Stimulated activated CD4-positive, alpha-beta T cell treated with anti-CD3 and anti-CD28 coated beads, Interleukin-12 subunit alpha, Interleukin-12 subunit beta, amount 100 ng/mL, for 4 hours (primary cell): Measurements from ENCODE around the gene ELMO2.
"Not testable (repeated sequence)": the region's sequence is repeated elsewhere in the genome, so short reads cannot be mapped to it uniquely, and the experiment has no call there.

Source experiments
- DNase-seq: peaks from one replicate; pipeline ENCODE4 v3.0.0-alpha.2; 2020

ELMO2 gene

DNA sequence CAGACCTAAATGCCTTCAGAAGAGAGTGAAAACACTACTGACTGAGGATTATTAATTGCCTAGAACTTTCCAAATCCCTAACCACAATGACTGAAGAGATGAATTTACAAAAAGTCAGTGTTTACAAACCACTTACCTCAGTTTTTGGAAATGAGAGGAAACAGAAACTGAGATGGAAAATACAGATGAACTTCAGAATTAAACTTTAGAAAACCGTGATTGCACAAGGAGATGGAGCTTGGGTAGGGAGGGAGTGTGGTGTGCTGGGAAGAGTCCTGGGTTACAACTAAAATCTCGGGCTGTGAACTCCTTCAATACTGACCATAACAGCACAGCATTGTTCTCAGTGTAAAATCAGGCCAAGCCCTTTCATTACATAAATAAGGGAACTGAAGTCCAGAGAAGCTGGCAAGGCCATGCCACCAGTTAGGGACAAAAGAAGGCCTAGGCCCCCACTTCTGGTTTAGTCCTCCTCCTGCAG, 4.0 kb downstream of the ELMO2 start:
- no peak for DNase-seq

DNA sequence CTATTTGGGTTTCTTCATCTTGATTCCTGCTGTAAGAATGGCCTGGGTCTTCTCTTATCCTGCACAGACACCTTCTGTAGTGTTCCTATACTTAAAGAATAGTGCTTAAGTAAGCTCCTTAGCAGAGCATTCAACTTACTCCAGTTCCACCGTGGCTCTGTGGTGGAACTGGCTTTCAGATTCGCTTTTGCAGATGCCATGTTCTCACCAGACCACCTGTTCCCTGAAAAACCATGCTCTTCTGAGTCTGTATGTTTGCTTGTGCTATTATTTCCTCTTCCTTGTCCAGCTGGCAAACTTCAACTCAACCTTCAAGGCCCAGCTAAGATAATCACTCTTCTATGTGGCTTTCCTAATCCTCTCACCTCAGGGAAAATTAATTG, 4.9 kb downstream of the ELMO2 start:
- DNase-seq = peak; percentile 2

DNA sequence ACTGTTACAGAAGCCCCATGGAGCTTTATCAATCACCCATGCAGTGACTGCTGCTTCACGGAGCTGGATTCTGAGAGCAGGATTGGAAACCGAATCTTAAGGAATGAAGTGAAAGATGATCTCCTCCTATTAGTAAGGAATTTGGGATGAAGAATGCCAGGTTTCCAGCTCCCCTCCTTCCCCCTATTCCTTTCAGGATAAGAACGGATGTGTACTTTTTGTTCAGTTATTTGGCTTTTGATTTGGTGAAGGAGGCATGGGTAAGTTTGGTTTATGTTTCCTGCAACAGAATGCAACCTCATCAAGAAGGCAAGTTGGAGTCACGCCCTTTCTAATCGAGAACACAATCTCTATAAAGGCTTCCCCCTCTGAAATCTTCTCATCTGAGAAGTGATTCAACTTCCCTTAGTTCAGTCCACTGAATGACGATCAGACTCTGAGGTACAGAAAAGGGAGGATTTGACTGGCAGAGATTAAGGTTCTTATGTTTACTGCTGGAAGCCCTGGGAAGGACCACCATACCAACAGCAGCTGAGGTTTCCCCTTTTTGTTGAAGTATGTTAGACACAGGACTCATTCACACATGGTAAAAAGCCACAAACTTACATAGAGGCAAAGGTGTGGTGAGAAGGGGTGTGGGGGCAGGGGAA, 5.5 kb downstream of the ELMO2 start:
- DNase-seq = no peak

DNA sequence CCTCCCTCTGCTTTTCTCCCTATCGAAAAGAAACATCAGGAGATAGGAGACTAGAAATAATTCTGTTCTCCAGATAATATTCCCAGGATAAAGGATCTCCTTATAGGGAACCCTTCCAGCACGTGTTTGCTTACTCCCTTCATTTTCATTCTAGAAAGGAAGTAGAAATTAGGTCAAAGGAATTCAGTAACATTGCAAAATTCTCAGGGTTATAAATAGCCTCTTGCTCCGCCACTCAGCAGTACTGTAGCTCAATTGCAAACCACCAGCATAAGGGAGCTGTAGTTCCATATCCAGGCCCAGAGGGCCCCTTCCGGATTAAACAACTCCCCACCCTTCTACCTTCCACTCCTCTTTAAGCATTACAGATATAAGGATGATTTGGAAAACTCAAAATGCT, 6.2 kb downstream of the ELMO2 start:
- no peak for DNase-seq

DNA sequence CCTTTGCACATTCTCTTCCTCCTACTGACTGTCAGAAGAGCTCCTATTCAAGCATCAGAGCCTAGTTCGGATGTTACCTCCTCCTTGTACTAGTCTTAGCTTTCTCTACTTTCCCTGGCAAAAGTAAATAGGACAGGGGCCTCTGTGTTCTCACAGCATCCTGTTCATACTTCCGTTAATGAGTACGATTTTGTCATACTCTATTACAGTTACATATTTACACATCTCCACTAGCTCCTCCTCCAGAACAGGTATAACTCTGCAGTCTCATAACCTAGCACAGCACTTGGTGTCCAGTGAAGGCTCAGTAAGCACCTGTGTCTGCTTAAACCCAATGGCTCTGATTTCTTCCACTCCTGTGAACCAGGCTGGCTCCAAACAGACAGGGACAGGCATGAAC, 7.0 kb downstream of the ELMO2 start:
- DNase-seq = no peak

DNA sequence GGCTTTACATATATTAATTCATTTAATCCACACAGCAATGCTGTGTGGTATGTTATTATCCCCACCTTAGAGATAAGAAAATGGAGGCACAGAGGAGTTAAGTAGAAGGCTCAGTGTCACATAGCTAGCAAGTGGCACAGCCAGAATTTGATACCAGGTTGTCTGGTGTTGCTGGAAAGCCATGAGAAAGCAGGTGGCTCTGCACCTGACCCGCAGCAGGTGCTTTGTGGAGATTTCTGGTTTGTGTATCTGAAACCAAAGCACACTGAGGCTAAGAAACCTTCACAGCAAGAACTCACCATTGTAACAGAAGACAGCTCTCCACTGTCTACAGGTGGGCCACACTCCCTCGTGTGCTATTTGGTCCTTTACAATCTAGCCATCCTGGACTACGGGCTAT, 7.5 kb downstream of the ELMO2 start:
- no peak for DNase-seq

DNA sequence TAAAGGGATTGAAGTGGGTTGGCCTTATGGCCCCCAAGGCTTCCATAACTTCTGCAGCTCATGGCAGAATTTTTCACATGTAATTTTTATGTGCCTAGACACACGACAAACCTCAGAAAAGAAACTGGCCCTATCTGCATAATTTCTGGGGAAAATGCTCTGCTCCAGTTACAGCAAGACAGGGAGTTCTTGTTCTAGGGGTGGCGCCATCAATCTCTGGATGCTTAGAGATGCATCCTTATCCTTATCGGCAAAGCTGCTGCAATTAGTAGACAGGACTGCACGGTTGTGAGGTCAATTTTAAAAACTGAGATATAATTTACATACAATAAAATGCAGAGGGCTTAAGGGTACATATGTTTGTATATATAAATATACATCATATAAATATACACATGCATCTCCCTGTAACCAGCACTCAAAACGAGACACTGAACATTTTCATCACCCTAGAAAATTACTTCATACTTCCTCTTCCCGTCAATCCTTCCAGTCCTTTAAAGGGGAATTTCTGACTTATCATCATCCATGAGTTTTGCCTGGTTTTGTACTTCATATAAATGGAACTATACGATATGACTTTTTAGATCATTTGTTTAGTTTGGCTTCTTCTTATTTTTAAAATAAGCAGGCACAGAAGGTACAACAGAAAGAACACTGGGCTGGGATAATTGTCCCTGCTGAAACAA, 10.2 kb downstream of the ELMO2 start:
- DNase-seq = no peak

DNA sequence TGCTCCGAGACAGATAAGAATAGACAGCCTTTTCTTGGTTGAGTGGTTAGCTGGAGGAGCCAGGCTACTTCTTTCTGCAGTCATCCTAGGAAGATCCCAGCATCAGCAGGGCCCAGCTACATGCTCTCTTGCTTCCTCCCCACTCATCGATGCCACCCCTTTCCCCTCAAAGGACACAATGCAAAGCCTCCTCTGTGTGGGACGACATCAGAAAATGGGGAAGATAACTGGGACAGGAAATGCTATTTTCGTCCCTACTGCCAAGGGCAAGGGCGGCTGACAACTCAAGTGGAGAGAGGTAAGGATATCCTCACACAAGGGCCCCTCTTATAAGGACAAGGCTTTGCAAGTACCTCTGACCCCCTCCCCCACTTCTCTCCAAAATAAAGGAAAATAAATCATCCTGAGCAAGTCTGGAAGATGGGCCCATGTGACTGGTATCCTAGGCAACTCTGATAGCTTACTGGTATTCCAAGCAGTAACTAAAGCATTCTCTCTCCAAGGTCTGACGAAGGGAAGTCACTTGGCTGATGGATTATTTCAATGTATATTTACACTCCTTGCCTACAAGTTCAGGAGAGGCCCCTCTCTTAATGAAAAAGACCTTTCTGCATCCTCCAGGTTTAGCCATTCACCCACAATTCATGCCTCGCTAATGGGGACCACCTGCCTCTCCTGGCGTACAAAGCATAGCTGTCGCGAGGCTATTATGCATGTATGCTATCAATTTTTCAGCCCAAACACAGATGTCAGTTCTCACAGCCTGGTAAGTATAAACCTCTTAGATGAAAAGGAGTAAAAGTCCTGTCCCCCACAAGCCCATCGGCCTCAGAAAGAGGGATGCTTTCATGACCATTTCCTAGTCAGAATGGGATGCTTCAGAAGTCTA, 11.3 kb downstream of the ELMO2 start:
- no peak for DNase-seq

DNA sequence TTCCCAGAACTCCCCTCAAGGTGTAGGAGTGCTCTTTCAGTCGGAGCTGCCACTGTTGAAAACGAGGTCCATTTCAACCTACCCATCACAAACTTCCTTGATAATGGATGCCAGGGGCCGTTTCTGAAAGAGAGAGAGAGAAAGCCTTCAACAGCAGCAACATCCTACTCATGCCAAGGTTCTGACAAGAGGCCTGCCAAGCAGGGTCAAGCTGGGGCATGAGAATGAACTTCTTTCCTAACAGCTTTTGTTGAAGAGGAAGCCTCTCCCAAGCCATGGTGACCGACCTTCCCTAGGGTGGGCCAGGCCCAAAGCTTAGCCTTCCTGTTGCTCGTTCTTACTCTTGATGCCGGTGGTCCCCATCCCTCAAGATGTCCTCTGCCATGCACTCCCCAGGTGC, 12.4 kb downstream of the ELMO2 start:
- no peak for DNase-seq

DNA sequence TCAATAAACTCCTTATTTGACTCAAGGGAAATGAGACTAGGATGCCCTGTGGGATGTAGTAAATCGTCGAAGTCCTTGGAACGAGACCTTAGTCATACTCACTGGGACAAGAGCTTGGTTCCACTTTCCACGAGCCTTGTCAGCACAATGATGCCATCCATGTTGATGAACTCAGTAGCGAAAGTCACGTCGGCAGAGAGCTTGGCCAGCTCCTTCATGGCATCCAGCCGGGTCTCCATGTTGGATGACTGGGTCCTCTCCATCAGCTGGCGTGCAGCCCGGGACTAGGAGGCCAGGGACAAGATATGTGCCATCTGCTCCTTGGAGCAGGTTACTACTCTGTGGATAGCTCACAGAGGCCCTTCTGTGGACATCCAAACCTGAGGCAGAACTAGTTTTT, 17.5 kb downstream of the ELMO2 start:
- no peak for DNase-seq

DNA sequence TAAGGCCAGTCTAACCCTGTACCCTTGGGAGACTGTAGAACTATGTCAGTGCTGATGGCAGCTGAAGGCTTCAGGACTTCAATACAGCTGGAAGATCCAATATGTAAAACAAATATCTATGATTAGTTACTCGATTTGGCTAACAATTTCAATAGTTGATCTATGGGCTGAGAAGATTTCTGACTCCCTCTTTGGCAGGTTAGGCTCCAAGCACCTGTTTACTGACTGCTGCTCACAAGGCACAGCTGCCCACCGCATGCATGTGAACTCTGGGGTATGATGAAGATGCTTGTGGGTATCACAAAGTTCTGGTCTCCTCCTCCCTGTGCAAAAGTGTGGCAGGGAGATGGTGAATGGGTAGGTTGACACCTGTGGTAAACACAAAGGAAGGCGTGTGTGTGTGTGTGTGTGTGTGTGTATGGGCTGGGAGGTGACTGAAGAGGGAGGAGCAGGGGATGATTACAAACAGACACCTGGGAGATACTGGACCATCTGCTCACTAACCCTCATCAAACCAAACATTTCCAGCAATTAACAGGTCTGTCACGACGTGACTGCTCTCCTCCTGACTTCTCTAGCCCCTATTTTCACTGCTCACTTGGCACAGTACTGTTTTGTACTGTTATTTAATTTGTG, 18.1 kb downstream of the ELMO2 start:
- no peak for DNase-seq

DNA sequence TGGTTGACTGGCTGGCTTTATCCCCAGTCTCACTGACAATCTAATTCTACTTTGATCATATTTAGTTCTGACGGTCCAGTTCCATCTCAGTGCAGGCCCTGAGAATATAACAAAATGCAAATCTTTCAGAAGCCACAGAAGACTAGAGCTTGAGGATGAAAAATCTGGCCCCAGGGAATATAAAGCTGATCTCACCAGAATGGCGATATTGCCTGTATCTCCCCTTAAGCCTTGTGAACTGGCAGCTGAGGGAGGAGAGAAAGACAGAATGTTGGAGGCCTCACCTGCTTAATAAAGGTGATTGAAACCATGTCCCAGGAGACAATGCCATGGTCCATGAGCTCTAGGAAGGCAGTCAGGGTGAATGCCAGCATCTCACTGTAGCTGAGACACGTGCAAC, 19.4 kb downstream of the ELMO2 start:
- DNase-seq = not testable (repeated sequence)

DNA sequence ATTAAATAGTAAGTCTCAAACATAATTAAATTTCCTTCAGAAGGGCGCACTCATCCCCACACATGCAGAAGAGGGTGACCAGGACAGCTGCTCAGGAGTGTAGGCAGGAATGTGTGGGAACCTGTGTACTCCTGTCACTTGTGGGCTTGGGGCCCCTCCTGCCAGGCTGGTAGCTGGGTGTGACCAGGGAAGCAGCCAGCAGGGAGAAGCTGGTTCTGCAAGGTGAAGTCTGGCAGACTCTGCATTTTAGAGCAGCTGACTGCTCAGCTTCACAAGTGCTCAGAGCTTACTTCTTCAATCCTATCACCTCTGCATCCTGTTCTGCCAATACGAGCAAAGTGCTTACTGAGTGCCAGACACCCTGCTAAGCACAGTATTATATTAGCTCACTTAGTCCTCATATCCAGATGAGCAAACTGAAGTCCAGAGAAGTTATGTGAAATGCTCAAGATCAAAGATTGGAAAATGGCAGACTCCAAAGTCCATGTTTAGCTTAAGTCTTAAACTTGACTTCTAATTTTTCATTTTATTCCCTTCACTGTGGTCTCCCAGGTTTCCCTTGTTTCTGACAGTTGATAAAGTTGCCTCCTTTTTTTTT, 27.9 kb downstream of the ELMO2 start:
- DNase-seq = no peak

DNA sequence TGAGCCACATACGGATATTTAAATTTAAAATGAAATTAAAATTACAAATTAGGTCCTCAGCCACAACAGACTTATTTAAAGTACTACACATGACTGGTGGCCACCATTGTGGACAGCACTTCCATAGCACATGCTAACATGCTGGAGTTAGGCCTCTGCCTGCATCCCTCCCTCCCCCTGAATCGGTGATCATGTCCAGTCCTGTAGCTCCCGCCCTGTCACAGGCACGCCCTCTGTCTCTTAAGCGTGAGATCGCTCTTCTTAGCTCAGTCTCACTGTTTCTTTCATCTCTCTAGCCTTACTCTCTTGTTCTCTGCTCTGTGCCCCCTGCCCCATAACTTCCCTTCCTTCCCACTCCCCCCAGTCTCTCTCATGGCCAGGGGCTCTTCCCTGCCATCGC, 28.9 kb downstream of the ELMO2 start:
- no peak for DNase-seq

DNA sequence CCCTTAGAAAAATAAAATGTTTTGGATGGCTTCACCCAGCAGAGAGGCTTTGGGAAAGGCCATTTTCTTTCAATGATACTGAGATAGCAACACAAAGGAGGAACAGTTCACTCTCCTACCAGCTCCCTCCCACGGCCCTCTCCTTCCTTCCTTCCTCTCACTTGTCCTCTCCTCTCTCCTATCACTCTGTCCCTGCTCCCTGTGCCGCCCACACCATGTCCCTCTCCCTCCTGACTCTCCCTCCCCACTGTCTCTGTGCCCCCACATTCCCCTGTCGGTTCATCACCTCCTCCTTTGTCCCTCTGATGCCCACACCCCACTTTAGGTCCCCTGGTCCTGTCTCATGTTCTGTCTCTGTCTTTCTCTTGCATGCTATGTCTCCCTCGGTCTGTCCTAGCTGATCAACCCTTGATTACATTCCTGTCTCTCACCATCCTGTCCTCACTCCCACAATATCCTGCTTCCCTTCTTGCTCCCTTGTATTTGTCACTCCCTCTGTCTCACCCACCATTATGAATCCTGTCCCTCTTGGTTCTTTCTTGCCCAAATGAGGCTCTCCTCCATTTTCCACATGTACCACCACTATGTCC, 30.1 kb downstream of the ELMO2 start:
- DNase-seq = no peak

DNA sequence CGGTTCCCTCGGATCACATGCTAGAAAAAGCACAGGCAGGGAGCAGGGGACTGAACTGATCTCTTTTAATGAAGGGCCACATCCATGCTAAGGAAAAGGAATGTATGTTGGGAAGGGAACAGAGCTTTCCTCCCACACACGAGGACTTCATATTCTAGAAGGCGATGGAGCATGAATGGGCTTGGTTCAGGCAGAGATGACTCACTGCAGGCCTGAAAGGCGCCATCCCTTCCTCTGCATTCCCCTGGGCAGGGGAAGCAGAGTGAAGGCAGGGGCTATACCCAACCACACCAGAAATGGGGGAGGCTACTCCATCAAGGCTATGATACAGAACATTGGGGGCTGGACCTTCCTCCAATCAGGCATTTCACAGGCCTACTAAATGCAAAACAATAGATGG, 30.6 kb downstream of the ELMO2 start:
- no peak for DNase-seq

DNA sequence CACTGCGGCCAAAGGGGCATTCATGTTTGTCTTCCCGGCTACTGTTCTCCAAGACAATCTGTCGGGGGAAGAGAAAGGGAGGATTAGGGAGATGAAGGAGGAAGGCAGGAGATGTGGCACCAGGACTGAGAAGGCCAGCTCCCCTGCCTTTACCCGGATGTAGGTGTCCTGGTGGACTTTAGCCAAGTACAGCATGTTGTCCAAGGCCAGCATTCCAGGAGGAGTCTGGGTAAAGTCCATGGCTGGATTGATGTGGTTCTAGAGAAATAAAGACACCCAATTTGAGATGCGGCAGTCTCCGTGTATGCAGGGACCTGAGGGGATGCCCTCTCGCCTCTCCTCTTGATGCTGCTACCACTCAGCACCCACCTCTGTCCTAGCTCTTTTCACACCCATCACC, 32.0 kb downstream of the ELMO2 start:
- DNase-seq = no peak

DNA sequence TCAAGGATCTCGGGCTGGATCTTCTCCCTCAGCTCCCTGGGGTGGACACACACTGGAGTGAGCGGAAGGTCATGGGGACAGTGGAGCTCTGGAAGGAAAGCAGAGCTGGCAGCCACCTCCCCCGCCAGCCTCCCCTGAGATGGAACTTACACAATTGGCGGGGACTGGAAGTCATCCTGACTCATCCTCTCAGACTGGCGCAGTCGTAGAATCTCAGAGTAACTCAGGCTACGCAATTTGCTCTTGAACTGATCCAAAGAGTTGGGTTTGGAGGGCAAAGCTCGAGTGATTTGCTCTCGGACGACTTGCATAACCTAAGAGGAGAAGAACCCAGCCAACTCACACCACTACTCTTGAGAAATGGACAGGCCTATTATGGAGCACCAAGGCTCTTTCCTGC, 34.8 kb downstream of the ELMO2 start:
- no peak for DNase-seq

DNA sequence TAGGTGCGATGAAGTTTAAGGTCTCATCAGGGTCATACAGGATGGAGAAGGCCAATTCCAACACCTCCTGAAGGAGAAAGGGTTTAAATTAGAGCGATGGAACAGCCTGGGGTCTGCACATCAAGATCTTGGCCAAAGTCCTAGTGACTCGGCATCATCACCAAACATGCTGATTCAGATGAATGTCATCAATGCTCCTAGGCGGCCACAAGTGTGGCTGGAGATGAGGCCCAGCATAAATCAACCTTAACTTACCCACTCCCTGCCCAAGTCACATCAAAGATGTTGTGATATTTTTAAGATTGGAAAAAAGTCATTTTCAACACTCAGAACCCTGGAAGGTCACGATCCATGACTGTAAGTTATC, 37.5 kb downstream of the ELMO2 start:
- DNase-seq = no peak

DNA sequence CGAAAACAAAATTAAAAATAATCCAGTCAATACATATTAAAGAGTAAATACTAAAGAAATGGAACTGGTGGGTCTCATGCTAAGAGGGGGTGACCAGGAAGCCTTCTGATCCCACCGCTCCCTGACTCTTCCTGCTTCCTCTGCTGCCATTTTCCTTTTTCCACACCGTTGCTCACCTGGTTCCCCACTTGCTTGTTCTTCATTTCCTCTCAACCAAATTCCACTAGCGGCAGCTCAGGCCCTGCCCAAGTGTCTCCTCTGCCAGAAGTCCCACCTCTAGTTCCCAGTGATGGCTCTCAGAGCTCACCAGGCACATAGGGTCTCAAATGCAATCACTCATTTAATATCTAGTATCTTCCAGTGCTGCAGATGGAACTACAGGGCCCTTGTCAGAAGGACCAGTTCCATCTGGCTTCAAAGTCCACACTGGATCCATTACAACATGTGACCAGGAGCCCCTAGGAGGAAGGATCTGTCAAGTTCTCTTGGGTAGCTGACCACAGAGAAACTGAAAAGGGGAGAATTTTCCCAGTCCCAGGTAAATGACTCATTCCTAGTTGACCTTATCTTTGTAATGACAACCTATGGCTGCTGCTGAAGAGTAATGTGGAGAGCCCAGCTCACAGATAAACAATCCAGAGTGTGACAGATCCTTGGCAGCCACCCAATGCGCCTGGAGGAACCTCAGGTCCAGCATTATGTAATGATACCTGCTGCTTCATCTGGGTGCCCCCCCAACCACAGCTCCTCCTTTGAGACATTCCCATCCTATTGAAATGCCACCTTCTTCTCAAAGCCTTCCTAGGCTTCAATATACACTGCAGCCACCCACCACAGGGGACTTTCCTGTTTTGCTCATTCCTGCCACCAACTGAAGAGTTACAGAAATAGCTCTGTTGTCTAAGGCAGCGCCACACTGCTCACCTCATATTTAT, 38.2 kb downstream of the ELMO2 start:
- DNase-seq = no peak

DNA sequence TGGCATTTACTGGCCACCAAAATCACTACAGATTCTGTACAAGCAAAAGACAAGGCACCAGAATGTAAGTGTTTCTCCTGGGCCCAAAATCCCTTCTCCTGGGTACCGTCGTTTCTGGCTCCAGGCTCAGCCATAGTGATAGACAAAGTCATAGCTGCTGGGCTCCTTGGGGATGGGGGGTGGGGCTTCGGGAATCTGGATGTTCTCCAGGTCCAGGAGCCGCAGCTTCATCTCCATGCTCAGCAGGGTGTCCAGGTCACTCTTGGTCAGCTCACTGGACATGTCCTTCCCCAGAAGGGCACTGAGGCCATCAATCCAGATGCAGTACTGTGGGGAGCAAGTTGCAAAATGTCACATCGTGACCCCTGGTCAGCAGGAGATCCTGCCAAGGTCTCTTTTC, 39.2 kb downstream of the ELMO2 start:
- DNase-seq = no peak

DNA sequence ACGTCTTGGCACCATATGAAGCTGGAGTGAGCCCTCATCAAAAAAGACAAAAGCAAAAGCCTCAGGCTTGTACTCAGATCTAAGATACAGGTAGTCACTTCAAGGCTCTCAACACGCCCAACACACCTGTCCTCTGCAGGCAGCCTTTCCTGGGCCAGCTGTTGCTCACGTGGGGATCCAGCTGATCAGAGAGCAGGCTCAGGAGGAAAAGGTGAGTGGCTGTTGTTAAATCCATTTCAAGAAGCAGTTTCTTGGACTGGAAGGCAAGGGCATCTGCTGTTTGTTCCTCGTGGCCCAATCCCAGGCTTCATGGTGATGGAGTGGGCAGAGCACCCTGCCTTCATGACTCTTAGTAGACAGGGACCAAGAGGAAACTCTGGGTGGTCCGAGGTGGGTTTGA, 39.6 kb downstream of the ELMO2 start:
- DNase-seq = no peak
